Measurements from ENCODE around the gene FBXL16. TPM values are rescaled to one million over a fixed set of nuclear protein-coding genes. Genes with fewer than 3 reads are reported as not detected.

FBXL16 gene
- total RNA-seq, 1 experiment from 2014 or later, result 9.9 TPM

- no peak for DNase-seq (ENCODE audit: low spot score)
Measured at GRCh38 chr16:643050-643368, 62.6 kb downstream of the FBXL16 start.

Other genes starting within 250 kb of the FBXL16 start
- gene CAPN15, start 178.1 kb downstream of the FBXL16 start, total RNA-seq (2014; rRNA removed; shearing (Covaris generic)), result 53.5 and 60.0 TPM in 2 replicates
- gene PRR35, start 145.4 kb downstream of the FBXL16 start, total RNA-seq (2014; rRNA removed; shearing (Covaris generic)), result not detected in 2 replicates
- gene NHLRC4, start 138.8 kb downstream of the FBXL16 start, total RNA-seq (2014; rRNA removed; shearing (Covaris generic)), result 0.34 TPM in 1 of 2 replicates, not detected in the other
- 76.5 and 77.1 TPM in 2 replicates for gene PIGQ, start 135.8 kb downstream of the FBXL16 start, total RNA-seq (2014; rRNA removed; shearing (Covaris generic))
- 16.8 and 20.2 TPM in 2 replicates for gene RAB40C, start 115.7 kb downstream of the FBXL16 start, total RNA-seq (2014; rRNA removed; shearing (Covaris generic))
- 0.24 TPM in 1 of 2 replicates, not detected in the other for gene WFIKKN1, start 74.8 kb downstream of the FBXL16 start, total RNA-seq (2014; rRNA removed; shearing (Covaris generic))
- gene METTL26, start 69.5 kb downstream of the FBXL16 start, total RNA-seq (2014; rRNA removed; shearing (Covaris generic)), result 126 and 150 TPM in 2 replicates
- gene MCRIP2, start 64.0 kb downstream of the FBXL16 start, total RNA-seq (2014; rRNA removed; shearing (Covaris generic)), result 27.8 and 36.1 TPM in 2 replicates
- 17.1 and 28.7 TPM in 2 replicates for gene WDR90, start 56.4 kb downstream of the FBXL16 start, total RNA-seq (2014; rRNA removed; shearing (Covaris generic))
- 38.5 and 41.2 TPM in 2 replicates for gene RHOT2, start 37.7 kb downstream of the FBXL16 start, total RNA-seq (2014; rRNA removed; shearing (Covaris generic))
- gene RHBDL1, start 30.1 kb downstream of the FBXL16 start, total RNA-seq (2014; rRNA removed; shearing (Covaris generic)), result 2.2 and 2.8 TPM in 2 replicates
- 227 and 249 TPM in 2 replicates for gene STUB1, start 25.4 kb downstream of the FBXL16 start, total RNA-seq (2014; rRNA removed; shearing (Covaris generic))
- gene JMJD8, start 21.5 kb downstream of the FBXL16 start, total RNA-seq (2014; rRNA removed; shearing (Covaris generic)), result 1.6 and 3.4 TPM in 2 replicates
- gene WDR24, start 15.4 kb downstream of the FBXL16 start, total RNA-seq (2014; rRNA removed; shearing (Covaris generic)), result 2.9 and 3.1 TPM in 2 replicates
- 71.9 and 87.2 TPM in 2 replicates for gene METRN, start 9.3 kb upstream of the FBXL16 start, total RNA-seq (2014; rRNA removed; shearing (Covaris generic))
- gene ANTKMT, start 15.3 kb upstream of the FBXL16 start, total RNA-seq (2014; rRNA removed; shearing (Covaris generic)), result 83.8 and 94.2 TPM in 2 replicates
- gene CCDC78, start 20.6 kb upstream of the FBXL16 start, total RNA-seq (2014; rRNA removed; shearing (Covaris generic)), result 2.1 and 4.0 TPM in 2 replicates
- gene HAGHL, start 21.3 kb upstream of the FBXL16 start, total RNA-seq (2014; rRNA removed; shearing (Covaris generic)), result 15.0 and 25.3 TPM in 2 replicates
- 45.1 and 47.5 TPM in 2 replicates for gene CIAO3, start 35.2 kb upstream of the FBXL16 start, total RNA-seq (2014; rRNA removed; shearing (Covaris generic))
- gene MSLN, start 54.9 kb upstream of the FBXL16 start, total RNA-seq (2014; rRNA removed; shearing (Covaris generic)), result 6.5 and 7.6 TPM in 2 replicates
- 58.3 and 70.0 TPM in 2 replicates for gene RPUSD1, start 82.6 kb upstream of the FBXL16 start, total RNA-seq (2014; rRNA removed; shearing (Covaris generic))
- gene CHTF18, start 82.8 kb upstream of the FBXL16 start, total RNA-seq (2014; rRNA removed; shearing (Covaris generic)), result 36.9 and 44.2 TPM in 2 replicates
- not detected in 2 replicates for gene GNG13, start 94.9 kb upstream of the FBXL16 start, total RNA-seq (2014; rRNA removed; shearing (Covaris generic))